H1 (cell line): Measurements from ENCODE around the gene WASF1. TPM values are rescaled to one million over a fixed set of nuclear protein-coding genes. Genes with fewer than 3 reads are reported as not detected.

Experiments used
- CTCF ChIA-PET: fragments of 300-600 bp; sonication (Branson Sonifier 250); formaldehyde crosslinking; loops from one replicate; lab custom pipeline; 2021; ENCODE audit not compliant: partially characterized antibody; lab: Charles Lee
- POLR2A ChIA-PET: fragments of 300-600 bp; sonication (Branson Sonifier 250); formaldehyde crosslinking; loops from one replicate; lab custom pipeline; 2021; ENCODE audit warnings: inconsistent platforms; ENCODE audit not compliant: partially characterized antibody; lab: Charles Lee
- DNase-seq, 2 experiments: peaks; one replicate each; pipeline versions ENCODE4 v3.0.0 to v3.0.0-alpha.2; 2010 to 2022; ENCODE audit warnings: low spot score in 2 of 2, low read depth in 1 of 2, mixed read lengths in 1 of 2
- FAIRE-seq: peaks from 2 replicates; lab custom pipeline; 2011; peaks lifted over from hg19 to GRCh38; lab: Jason Lieb, UNC
- H2AFZ ChIP-seq: 2 replicates; pipeline ENCODE4 v1.8.1; 2012; ENCODE audit warnings: low read length, inconsistent platforms
- H2AK5ac ChIP-seq: 2 replicates; pipeline ENCODE4 v1.6.1; 2013; ENCODE audit warnings: low read depth, low read length
- H2BK120ac ChIP-seq: replicated peaks from 2 replicates; pipeline ENCODE3; 2013; ENCODE audit warnings: low read depth, low read length, inconsistent platforms
- H2BK12ac ChIP-seq: 2 replicates; pipeline ENCODE4 v1.6.1; 2013; ENCODE audit warnings: low read depth, low read length
- H2BK15ac ChIP-seq: 2 replicates; pipeline ENCODE4 v1.6.1; 2013; ENCODE audit warnings: low read length
- H2BK20ac ChIP-seq: 2 replicates; pipeline ENCODE4 v1.6.1; 2013; ENCODE audit warnings: low read length
- H2BK5ac ChIP-seq: 2 replicates; pipeline ENCODE4 v1.6.1; 2013; ENCODE audit warnings: low read depth, low read length
- H3K14ac ChIP-seq: 2 replicates; pipeline ENCODE4 v1.6.1; 2013; ENCODE audit warnings: inconsistent platforms; ENCODE audit not compliant: insufficient read length
- H3K18ac ChIP-seq: 2 replicates; pipeline ENCODE4 v1.6.1; 2013; ENCODE audit warnings: low read length; ENCODE audit errors: extremely low read depth
- H3K23ac ChIP-seq: 2 replicates; pipeline ENCODE4 v1.6.1; 2013; ENCODE audit warnings: inconsistent platforms; ENCODE audit not compliant: insufficient read length
- H3K23me2 ChIP-seq: 2 replicates; pipeline ENCODE4 v1.6.1; 2013; ENCODE audit warnings: low read depth, low read length
- H3K27ac ChIP-seq: 2 replicates; pipeline ENCODE4 v1.6.1; 2011; ENCODE audit warnings: low read depth, low read length, inconsistent platforms
- H3K27me3 ChIP-seq, 4 experiments: replicated peaks in 1 of 4; 1 replicate in 1 of 4; 2 replicates in 3 of 4; pipeline versions ENCODE4 v1.6.1 to v1.8.1; 2011 to 2013; ENCODE audit warnings: low read length in 3 of 4, mild to moderate bottlenecking in 3 of 4, inconsistent platforms in 2 of 4, mixed read lengths in 2 of 4, moderate library complexity in 1 of 4; ENCODE audit not compliant: control insufficient read depth in 3 of 4, insufficient read depth in 3 of 4; ENCODE audit errors: extremely low read depth in 1 of 4
- H3K36me3 ChIP-seq, 4 experiments: 2 replicates each; pipeline versions ENCODE4 v1.6.1 to v1.8.1; 2011 to 2013; ENCODE audit warnings: mild to moderate bottlenecking in 4 of 4, low read length in 3 of 4, moderate library complexity in 2 of 4, control low read depth in 1 of 4, inconsistent platforms in 1 of 4; ENCODE audit not compliant: insufficient read depth in 4 of 4, control insufficient read depth in 2 of 4
- H3K4ac ChIP-seq: replicated peaks from 2 replicates; pipeline ENCODE3; 2013; ENCODE audit warnings: low read length, low read depth, mixed read lengths, inconsistent platforms; ENCODE audit not compliant: insufficient read length
- H3K4me1 ChIP-seq, 4 experiments: replicated peaks in 1 of 4; 1 replicate in 1 of 4; 2 replicates in 3 of 4; pipeline versions ENCODE4 v1.6.1 to v1.8.1; 2011 to 2013; ENCODE audit warnings: low read length in 3 of 4, inconsistent platforms in 2 of 4, mixed read lengths in 1 of 4; ENCODE audit not compliant: insufficient read depth in 4 of 4, control insufficient read depth in 3 of 4
- H3K4me2 ChIP-seq, 2 experiments: 2 replicates each; pipeline versions ENCODE4 v1.6.1 to v1.8.1; 2011 to 2013; ENCODE audit warnings: low read depth in 2 of 2, low read length in 2 of 2, control low read depth in 1 of 2, inconsistent platforms in 1 of 2, mild to moderate bottlenecking in 1 of 2; ENCODE audit not compliant: insufficient read depth in 1 of 2
- H3K4me3 ChIP-seq, 4 experiments: fragments of 200-600, 300-600 bp in 1 of 4; sonication (generic), shearing (Covaris generic), sonication (Bioruptor Twin) in 1 of 4; 2 replicates each; pipeline versions ENCODE4 v1.5.1 to v1.8.1; 2011 to 2016; ENCODE audit warnings: low read length in 4 of 4, low read depth in 3 of 4, control low read depth in 2 of 4, inconsistent platforms in 2 of 4, mild to moderate bottlenecking in 2 of 4, mixed read lengths in 1 of 4, moderate library complexity in 1 of 4; ENCODE audit not compliant: insufficient read depth in 2 of 4; ENCODE audit errors: extremely low read depth in 1 of 4
- H3K56ac ChIP-seq: replicated peaks from 2 replicates; pipeline ENCODE3; 2013; ENCODE audit warnings: low read depth, mild to moderate bottlenecking, mixed read lengths, low read length, inconsistent platforms; ENCODE audit not compliant: insufficient read length
- H3K79me1 ChIP-seq: 2 replicates; pipeline ENCODE4 v1.6.1; 2013; ENCODE audit warnings: low read depth, low read length, control low read depth
- H3K79me2 ChIP-seq, 2 experiments: 2 replicates each; pipeline versions ENCODE4 v1.6.1 to v1.8.1; 2012 to 2013; ENCODE audit warnings: low read length in 2 of 2, mild to moderate bottlenecking in 2 of 2, inconsistent platforms in 1 of 2; ENCODE audit not compliant: insufficient read depth in 2 of 2, control insufficient read depth in 1 of 2
- H3K9ac ChIP-seq, 4 experiments: replicated peaks in 1 of 4; 1 replicate in 1 of 4; 2 replicates in 3 of 4; pipeline versions ENCODE4 v1.6.1 to v1.8.1; 2011 to 2013; ENCODE audit warnings: low read depth in 3 of 4, low read length in 3 of 4, control low read depth in 2 of 4, mild to moderate bottlenecking in 2 of 4, moderate library complexity in 2 of 4, inconsistent platforms in 1 of 4; ENCODE audit errors: extremely low read depth in 1 of 4
- H3K9me3 ChIP-seq, 2 experiments: 2 replicates each; pipeline versions ENCODE4 v1.6.1 to v1.8.1; 2012 to 2013; ENCODE audit warnings: mild to moderate bottlenecking in 2 of 2, moderate library complexity in 2 of 2, control low read depth in 1 of 2, inconsistent platforms in 1 of 2, low read depth in 1 of 2, low read length in 1 of 2, mixed read lengths in 1 of 2; ENCODE audit not compliant: insufficient read depth in 2 of 2
- H4K20me1 ChIP-seq, 2 experiments: replicated peaks in 1 of 2; 2 replicates each; pipeline versions ENCODE3 to v1.8.1; 2011 to 2013; ENCODE audit warnings: inconsistent platforms in 2 of 2, low read length in 2 of 2, mild to moderate bottlenecking in 1 of 2; ENCODE audit not compliant: insufficient read depth in 2 of 2, control insufficient read depth in 1 of 2
- H4K5ac ChIP-seq: 2 replicates; pipeline ENCODE4 v1.6.1; 2013; ENCODE audit warnings: low read length, low read depth, mixed read lengths, inconsistent platforms; ENCODE audit not compliant: insufficient read length
- H4K8ac ChIP-seq: 2 replicates; pipeline ENCODE4 v1.8.0; 2013; ENCODE audit warnings: mild to moderate bottlenecking, moderate library complexity, low read length, inconsistent platforms; ENCODE audit not compliant: insufficient read depth; ENCODE audit errors: extremely low read depth
- H4K91ac ChIP-seq: replicated peaks from 2 replicates; pipeline ENCODE3; 2013; ENCODE audit warnings: low read length, mixed read lengths, inconsistent platforms; ENCODE audit not compliant: insufficient read length
- BACH1 ChIP-seq: IDR thresholded peaks from 2 replicates; pipeline ENCODE4 v1.6.1; 2012; ENCODE audit warnings: low read length, improper control_type of control experiment
- CBX5 ChIP-seq: fragments of 300-800, 300-1000 bp; sonication (generic); IDR thresholded peaks from 2 replicates; pipeline ENCODE4 v1.7.1; 2016; ENCODE audit warnings: antibody characterized with exemption, low read length, low read depth
- CBX8 ChIP-seq: fragments of 300-800, 300-1000 bp; sonication (generic); IDR thresholded peaks from 2 replicates; pipeline ENCODE4 v1.7.1; 2016; ENCODE audit warnings: low read depth, low read length, borderline replicate concordance
- CEBPB ChIP-seq: IDR thresholded peaks from 2 replicates; pipeline ENCODE4 v1.6.1; 2012; ENCODE audit warnings: low read depth, low read length
- CHD2 ChIP-seq: IDR thresholded peaks from 2 replicates; pipeline ENCODE4 v1.6.1; 2012; ENCODE audit warnings: low read length, improper control_type of control experiment
- CREB1 ChIP-seq: IDR thresholded peaks from 2 replicates; pipeline ENCODE4 v1.6.1; 2012; ENCODE audit warnings: inconsistent platforms
- EP300 ChIP-seq, 2 experiments: IDR thresholded peaks; 1 replicate in 1 of 2; 2 replicates in 1 of 2; pipeline ENCODE4 v1.6.1; 2011 to 2012; ENCODE audit warnings: low read depth in 2 of 2, low read length in 2 of 2, mild to moderate bottlenecking in 2 of 2, borderline replicate concordance in 1 of 2, inconsistent platforms in 1 of 2, moderate library complexity in 1 of 2
- HDAC2 ChIP-seq, 2 experiments: fragments of 300-600 bp in 1 of 2; sonication (generic) in 1 of 2; IDR thresholded peaks; 2 replicates each; pipeline ENCODE4 v1.6.1; 2011 to 2012; ENCODE audit warnings: low read depth in 2 of 2, low read length in 2 of 2, mild to moderate bottlenecking in 2 of 2, moderate library complexity in 2 of 2, borderline replicate concordance in 1 of 2, inconsistent platforms in 1 of 2
- JUN ChIP-seq: IDR thresholded peaks from 2 replicates; pipeline ENCODE4 v1.6.1; 2011; ENCODE audit warnings: low read depth, mild to moderate bottlenecking, improper control_type of control experiment, low read length
- JUND ChIP-seq: IDR thresholded peaks from 2 replicates; pipeline ENCODE4 v1.6.1; 2011; ENCODE audit warnings: mild to moderate bottlenecking, improper control_type of control experiment, low read length
- MAFK ChIP-seq: IDR thresholded peaks from 2 replicates; pipeline ENCODE4 v1.6.1; 2012; ENCODE audit warnings: low read depth, mild to moderate bottlenecking, improper control_type of control experiment, low read length
- NRF1 ChIP-seq: IDR thresholded peaks from 2 replicates; pipeline ENCODE4 v1.6.1; 2011; ENCODE audit warnings: mild to moderate bottlenecking, low read depth, low read length, improper control_type of control experiment
- SIN3A ChIP-seq, 2 experiments: IDR thresholded peaks in 1 of 2; conservative IDR thresholded peaks in 1 of 2; 2 replicates each; pipeline ENCODE4 v1.6.1; 2011 to 2012; ENCODE audit warnings: low read length in 2 of 2, improper control_type of control experiment in 1 of 2, low read depth in 1 of 2, mild to moderate bottlenecking in 1 of 2
- SP2 ChIP-seq: IDR thresholded peaks from 2 replicates; pipeline ENCODE4 v1.6.1; 2012; ENCODE audit warnings: mild to moderate bottlenecking, low read length, inconsistent platforms
- SP4 ChIP-seq: IDR thresholded peaks from 2 replicates; pipeline ENCODE4 v1.6.1; 2012; ENCODE audit warnings: low read length, inconsistent platforms
- ZNF274 ChIP-seq: IDR thresholded peaks from 2 replicates; pipeline ENCODE4 v1.7.0; 2012; ENCODE audit warnings: low read length, borderline replicate concordance; ENCODE audit errors: extremely low read depth
- WGBS, 2 experiments: shearing (Covaris generic) in 1 of 2; methylation state at CpG; one replicate each; pipeline versions ENCODE4 v1.1.6 to v1.1.7; 2013 to 2015; ENCODE audit warnings: low lambda C conversion rate in 2 of 2, mixed read lengths in 2 of 2, inconsistent platforms in 1 of 2, low coverage in 1 of 2, missing lambda C conversion rate in 1 of 2; ENCODE audit not compliant: insufficient replicate concordance in 2 of 2, insufficient coverage in 1 of 2, insufficient read length in 1 of 2; ENCODE audit errors: extremely low coverage in 1 of 2, missing lambda C conversion rate in 1 of 2; 5-methylcytosine and 5-hydroxymethylcytosine counted together
- polyA plus RNA-seq, 7 experiments: library from polyadenylated mRNA; depleted of rRNA in 3 of 7; stranded (reverse) in 5 of 7; unstranded in 2 of 7; fragments of >200 nt in 5 of 7; fragments of 200-250 nt in 2 of 7; gene quantifications; 1 replicate in 5 of 7; 2 replicates in 1 of 7; 4 replicates in 1 of 7; pipeline versions ENCODE4 v1.2.1 to v1.2.3, GENCODE V29; 2011 to 2013; ENCODE audit warnings: missing spikeins in 2 of 7, mixed read lengths in 2 of 7
- total RNA-seq: library from RNA; stranded (reverse); fragmentation: NEBNext Ultra II Directional; extraction: Animal tissue kit (Norgen Biotek cat#: 25700); gene quantifications from 2 replicates; pipeline ENCODE4 v1.2.1, GENCODE V29; 2021

Gene WASF1
- total and polyA plus RNA-seq, 2 of the 8 experiments (the other 6 are each of a cell fraction or from before 2014, with no cell fraction given): 37.6 to 39.9 TPM

GRCh38 chr6:110147870-110148269, 31.6 kb downstream of the WASF1 start:
- H2BK120ac ChIP-seq: no peak overlapping the region
- no peak overlapping the region for H2BK15ac ChIP-seq
- no peak overlapping the region for H3K4me2 ChIP-seq
- H3K4me1 ChIP-seq: no peaks in the 10 kb centered on the region
- WGBS, 2 experiments: 94% methylated on average over 3 of the region's 3 CpGs; no CpG with 5 or more reads in 1 of the 2 experiments
- H2AFZ ChIP-seq: no peak overlapping the region
- H3K36me3 ChIP-seq: no peaks in the 10 kb centered on the region; a peak in 1 of 8 replicates
- no peak overlapping the region for H4K8ac ChIP-seq
- no peak overlapping the region for H4K5ac ChIP-seq
- H3K9me3 ChIP-seq: no peaks in the 10 kb centered on the region
- H3K23ac ChIP-seq: no peak overlapping the region
- no peak overlapping the region for H2AK5ac ChIP-seq
- H3K14ac ChIP-seq: no peak overlapping the region
- no peaks in the 10 kb centered on the region for H4K20me1 ChIP-seq
- no peak overlapping the region for H3K4me3 ChIP-seq
- H3K9ac ChIP-seq: no peak overlapping the region
- ChIA-PET POLR2A (no interaction called here), CTCF (no interaction called here)
- no peak overlapping the region for H3K27ac ChIP-seq
- no peak overlapping the region for H3K4ac ChIP-seq
- no peaks in the 10 kb centered on the region for H3K27me3 ChIP-seq
- no peak overlapping the region for H4K91ac ChIP-seq
- H3K23me2 ChIP-seq: no peaks in the 10 kb centered on the region
- H2BK20ac ChIP-seq: no peak overlapping the region
- no peak overlapping the region for H2BK5ac ChIP-seq
- FAIRE-seq: no peak
- no peak overlapping the region for H3K56ac ChIP-seq
- H3K79me1 ChIP-seq: no peaks in the 10 kb centered on the region
- no peak overlapping the region for H3K18ac ChIP-seq
- H3K79me2 ChIP-seq: 0 out of 4 replicates have a peak, but pooled peaks cover 0 to 3% of the 10 kb centered on the region in 2 experiments
- no peak for DNase-seq
- H2BK12ac ChIP-seq: no peak overlapping the region
- no peak for TF ChIP-seq CBX8
- no peak for TF ChIP-seq EP300 (IDR thresholded peaks at IDR 0.05; ENCODE audit: borderline replicate concordance in 1 of 2, low read depth in 2 of 2, low read length in 2 of 2)
- TF ChIP-seq SP2: no peak
- no peak for TF ChIP-seq SIN3A (conservative IDR thresholded peaks at IDR 0.05 in 1 of 2, IDR thresholded peaks at IDR 0.05 in 1 of 2; ENCODE audit: low read depth in 1 of 2, low read length in 2 of 2)
- TF ChIP-seq CREB1: no peak
- no peak for TF ChIP-seq BACH1
- no peak for TF ChIP-seq CHD2
- no peak for TF ChIP-seq SP4
- TF ChIP-seq NRF1: no peak
- no peak for TF ChIP-seq JUND
- TF ChIP-seq JUN: no peak
- TF ChIP-seq CEBPB: no peak
- TF ChIP-seq ZNF274: no peak
- no peak for TF ChIP-seq CBX5
- no peak for TF ChIP-seq HDAC2 (IDR thresholded peaks at IDR 0.05; ENCODE audit: borderline replicate concordance in 1 of 2, low read depth in 2 of 2, low read length in 2 of 2)
- TF ChIP-seq MAFK: no peak
